GM21737 (cell line): ENCODE data around the gene ANTXR2.

ENCODE experiments used
- ATAC-seq: cut with Tn5 transposase; IDR thresholded peaks from one replicate; pipeline ENCODE4 v1.9.1; 2021; ENCODE audit warnings: mild to moderate bottlenecking, moderate library complexity; ENCODE audit not compliant: unreplicated experiment

ANTXR2 gene

GRCh38 chr4:80069837-80070731 lies 2.9 kb downstream of the ANTXR2 start:
- ATAC-seq = no peak

- no peak for ATAC-seq
These were observed 3.8 kb downstream of the ANTXR2 start for GRCh38 chr4:80069108-80069836.

- no peak for ATAC-seq
These were observed 7.4 kb downstream of the ANTXR2 start for GRCh38 chr4:80065601-80066000.

GRCh38 chr4:80062527-80062926 lies 10.5 kb downstream of the ANTXR2 start:
- ATAC-seq = no peak

GRCh38 chr4:80060804-80061203 lies 12.2 kb downstream of the ANTXR2 start:
- ATAC-seq = no peak

- ATAC-seq = peak; percentile 100
These were observed 14.3 kb downstream of the ANTXR2 start for GRCh38 chr4:80058740-80059139.

GRCh38 chr4:80054375-80054774 lies 18.7 kb downstream of the ANTXR2 start:
- ATAC-seq = no peak

- ATAC-seq = no peak
These were observed 19.7 kb downstream of the ANTXR2 start for GRCh38 chr4:80053140-80053910.

- ATAC-seq = no peak
These were observed 23.1 kb downstream of the ANTXR2 start for GRCh38 chr4:80049813-80050534.

GRCh38 chr4:80049402-80049801 lies 23.6 kb downstream of the ANTXR2 start:
- no peak for ATAC-seq

GRCh38 chr4:80045786-80046185 lies 27.2 kb downstream of the ANTXR2 start:
- ATAC-seq = no peak

GRCh38 chr4:80043541-80043940 lies 29.5 kb downstream of the ANTXR2 start:
- no peak for ATAC-seq

GRCh38 chr4:80042821-80043220 lies 30.2 kb downstream of the ANTXR2 start:
- no peak for ATAC-seq

- no peak for ATAC-seq
These were observed 35.2 kb downstream of the ANTXR2 start for GRCh38 chr4:80037864-80038263.

- ATAC-seq = no peak
These were observed 35.9 kb downstream of the ANTXR2 start for GRCh38 chr4:80036949-80037685.

GRCh38 chr4:80036306-80036705 lies 36.7 kb downstream of the ANTXR2 start:
- no peak for ATAC-seq

- no peak for ATAC-seq
These were observed 37.7 kb downstream of the ANTXR2 start for GRCh38 chr4:80035336-80035735.

GRCh38 chr4:80033581-80033980 lies 39.4 kb downstream of the ANTXR2 start:
- ATAC-seq = no peak

- no peak for ATAC-seq
These were observed 43.7 kb downstream of the ANTXR2 start for GRCh38 chr4:80029364-80029763.

GRCh38 chr4:80027611-80028010 lies 45.4 kb downstream of the ANTXR2 start:
- ATAC-seq = no peak
